ENCODE data around the gene YPEL1. TPM values are rescaled to one million over a fixed set of nuclear protein-coding genes. Genes with fewer than 3 reads are reported as not detected.
"Not testable (repeated sequence)": the region's sequence is repeated elsewhere in the genome, so short reads cannot be mapped to it uniquely, and the experiment has no call there.

YPEL1 gene
- total and polyA plus RNA-seq, 4 donors, result 12.9 to 20.6 (median 17.1) TPM

GRCh38 chr22:21738081-21738480 is 2.5 kb upstream of the YPEL1 start:
- Histone ChIP-seq H3K27ac (ENCODE audit: low read depth, low read length) (no peak overlapping the region), H3K4me1 (ENCODE audit: control insufficient read depth, insufficient read depth, low read length) (peaks cover 7% of the 10 kb centered on the region), H3K36me3 (ENCODE audit: control insufficient read depth, insufficient read depth, low read length) (no peaks in the 10 kb centered on the region), H3K4me3 (ENCODE audit: low read depth, low read length) (no peak overlapping the region), H3K9me3 (ENCODE audit: control insufficient read depth, insufficient read depth, low read length) (no peaks in the 10 kb centered on the region), H3K27me3 (ENCODE audit: control insufficient read depth, insufficient read depth, low read length) (no peaks in the 10 kb centered on the region)
- WGBS (ENCODE audit: insufficient coverage), result 96% methylated on average over 4 of the region's 8 CpGs
- DNase-seq (ENCODE audit: low read depth in 4 of 6, low spot score in 6 of 6), result no peak

GRCh38 chr22:21736948-21737347 is 1.4 kb upstream of the YPEL1 start:
- Histone ChIP-seq H3K4me3 (ENCODE audit: low read depth, low read length) (no peak overlapping the region), H3K9me3 (ENCODE audit: control insufficient read depth, insufficient read depth, low read length) (no peaks in the 10 kb centered on the region), H3K36me3 (ENCODE audit: control insufficient read depth, insufficient read depth, low read length) (peaks cover 4% of the 10 kb centered on the region), H3K27me3 (ENCODE audit: control insufficient read depth, insufficient read depth, low read length) (no peaks in the 10 kb centered on the region), H3K4me1 (ENCODE audit: control insufficient read depth, insufficient read depth, low read length) (peaks cover 7% of the 10 kb centered on the region), H3K27ac (ENCODE audit: low read depth, low read length) (no peak overlapping the region)
- DNase-seq (ENCODE audit: low read depth in 4 of 6, low spot score in 6 of 6), result no peak
- WGBS (ENCODE audit: insufficient coverage), result 93% methylated on average over 3 of the region's 9 CpGs

GRCh38 chr22:21736084-21736642 is 569 bp upstream of the YPEL1 start:
- no peak for DNase-seq (ENCODE audit: low read depth in 4 of 6, low spot score in 6 of 6)
- H3K27ac ChIP-seq (ENCODE audit: low read depth, low read length), result no peak overlapping the region
- no peaks in the 10 kb centered on the region for H3K27me3 ChIP-seq (ENCODE audit: control insufficient read depth, insufficient read depth, low read length)
- peaks cover 7% of the 10 kb centered on the region for H3K4me1 ChIP-seq (ENCODE audit: control insufficient read depth, insufficient read depth, low read length)
- H3K36me3 ChIP-seq (ENCODE audit: control insufficient read depth, insufficient read depth, low read length), result peaks cover 6% of the 10 kb centered on the region
- H3K9me3 ChIP-seq (ENCODE audit: control insufficient read depth, insufficient read depth, low read length), result no peaks in the 10 kb centered on the region
- 1% methylated on average over 57 of the region's 65 CpGs for WGBS (ENCODE audit: insufficient coverage)
- H3K4me3 ChIP-seq (ENCODE audit: low read depth, low read length), result peak overlapping the region; percentile 41

- DNase-seq (ENCODE audit: low read depth in 4 of 6, low spot score in 6 of 6), result peak in 1 of 6 donors; percentile 51
- peak overlapping the region; percentile 52 for H3K27ac ChIP-seq (ENCODE audit: low read depth, low read length)
- no peaks in the 10 kb centered on the region for H3K27me3 ChIP-seq (ENCODE audit: control insufficient read depth, insufficient read depth, low read length)
- 27% methylated on average over 3 of the region's 8 CpGs for WGBS (ENCODE audit: insufficient coverage)
- peaks cover 12% of the 10 kb centered on the region for H3K36me3 ChIP-seq (ENCODE audit: control insufficient read depth, insufficient read depth, low read length)
- no peaks in the 10 kb centered on the region for H3K9me3 ChIP-seq (ENCODE audit: control insufficient read depth, insufficient read depth, low read length)
- peaks cover 7% of the 10 kb centered on the region for H3K4me1 ChIP-seq (ENCODE audit: control insufficient read depth, insufficient read depth, low read length)
- peak overlapping the region; percentile 71 for H3K4me3 ChIP-seq (ENCODE audit: low read depth, low read length)
These were observed 924 bp downstream of the YPEL1 start for GRCh38 chr22:21734540-21735199.

GRCh38 chr22:21731503-21731902 is 4.1 kb downstream of the YPEL1 start:
- H3K27ac ChIP-seq (ENCODE audit: low read depth, low read length), result no peak overlapping the region
- H3K4me3 ChIP-seq (ENCODE audit: low read depth, low read length), result no peak overlapping the region
- peaks cover 12% of the 10 kb centered on the region for H3K4me1 ChIP-seq (ENCODE audit: control insufficient read depth, insufficient read depth, low read length)
- H3K9me3 ChIP-seq (ENCODE audit: control insufficient read depth, insufficient read depth, low read length), result no peaks in the 10 kb centered on the region
- peaks cover 21% of the 10 kb centered on the region for H3K36me3 ChIP-seq (ENCODE audit: control insufficient read depth, insufficient read depth, low read length)
- WGBS (ENCODE audit: insufficient coverage), result 87% methylated on average over 5 of the region's 5 CpGs
- DNase-seq (ENCODE audit: low read depth in 4 of 6, low spot score in 6 of 6), result no peak
- no peaks in the 10 kb centered on the region for H3K27me3 ChIP-seq (ENCODE audit: control insufficient read depth, insufficient read depth, low read length)

- H3K36me3 ChIP-seq (ENCODE audit: control insufficient read depth, insufficient read depth, low read length), result peaks cover 28% of the 10 kb centered on the region
- DNase-seq (ENCODE audit: low read depth in 4 of 6, low spot score in 6 of 6), result no peak
- H3K9me3 ChIP-seq (ENCODE audit: control insufficient read depth, insufficient read depth, low read length), result no peaks in the 10 kb centered on the region
- no peak overlapping the region for H3K27ac ChIP-seq (ENCODE audit: low read depth, low read length)
- no peak overlapping the region for H3K4me3 ChIP-seq (ENCODE audit: low read depth, low read length)
- WGBS (ENCODE audit: insufficient coverage), result 96% methylated on average over 6 of the region's 9 CpGs
- peaks cover 12% of the 10 kb centered on the region for H3K4me1 ChIP-seq (ENCODE audit: control insufficient read depth, insufficient read depth, low read length)
- H3K27me3 ChIP-seq (ENCODE audit: control insufficient read depth, insufficient read depth, low read length), result no peaks in the 10 kb centered on the region
These were observed 4.9 kb downstream of the YPEL1 start for GRCh38 chr22:21730535-21731308.

GRCh38 chr22:21729184-21729583 is 6.4 kb downstream of the YPEL1 start:
- H3K4me1 ChIP-seq (ENCODE audit: control insufficient read depth, insufficient read depth, low read length); H3K27me3 ChIP-seq (ENCODE audit: control insufficient read depth, insufficient read depth, low read length); H3K9me3 ChIP-seq (ENCODE audit: control insufficient read depth, insufficient read depth, low read length); DNase-seq (ENCODE audit: low read depth in 4 of 6, low spot score in 6 of 6); H3K4me3 ChIP-seq (ENCODE audit: low read depth, low read length); H3K27ac ChIP-seq (ENCODE audit: low read depth, low read length): not testable (repeated sequence)
- WGBS (ENCODE audit: insufficient coverage), result 83% methylated on average over 1 of the region's 3 CpGs
- H3K36me3 ChIP-seq (ENCODE audit: control insufficient read depth, insufficient read depth, low read length), result peaks cover 31% of the 10 kb centered on the region

GRCh38 chr22:21728270-21728669 is 7.3 kb downstream of the YPEL1 start:
- 77% methylated on average over 12 of the region's 12 CpGs for WGBS (ENCODE audit: insufficient coverage)
- DNase-seq (ENCODE audit: low read depth in 4 of 6, low spot score in 6 of 6), result no peak
- H3K4me3 ChIP-seq (ENCODE audit: low read depth, low read length), result no peak overlapping the region
- H3K27ac ChIP-seq (ENCODE audit: low read depth, low read length), result no peak overlapping the region
- H3K36me3 ChIP-seq (ENCODE audit: control insufficient read depth, insufficient read depth, low read length), result peaks cover 32% of the 10 kb centered on the region
- H3K4me1 ChIP-seq (ENCODE audit: control insufficient read depth, insufficient read depth, low read length), result peaks cover 9% of the 10 kb centered on the region
- no peaks in the 10 kb centered on the region for H3K9me3 ChIP-seq (ENCODE audit: control insufficient read depth, insufficient read depth, low read length)
- H3K27me3 ChIP-seq (ENCODE audit: control insufficient read depth, insufficient read depth, low read length), result no peaks in the 10 kb centered on the region

GRCh38 chr22:21727768-21728167 is 7.8 kb downstream of the YPEL1 start:
- Histone ChIP-seq H3K36me3 (ENCODE audit: control insufficient read depth, insufficient read depth, low read length) (peaks cover 32% of the 10 kb centered on the region), H3K27me3 (ENCODE audit: control insufficient read depth, insufficient read depth, low read length) (no peaks in the 10 kb centered on the region), H3K27ac (ENCODE audit: low read depth, low read length) (no peak overlapping the region), H3K4me3 (ENCODE audit: low read depth, low read length) (no peak overlapping the region), H3K4me1 (ENCODE audit: control insufficient read depth, insufficient read depth, low read length) (peaks cover 9% of the 10 kb centered on the region), H3K9me3 (ENCODE audit: control insufficient read depth, insufficient read depth, low read length) (no peaks in the 10 kb centered on the region)
- 91% methylated on average over 6 of the region's 10 CpGs for WGBS (ENCODE audit: insufficient coverage)
- DNase-seq (ENCODE audit: low read depth in 4 of 6, low spot score in 6 of 6), result no peak

All from spinal cord (tissue), 10 donors.